H1 (cell line): ENCODE data around the gene UBTD2. TPM values are rescaled to one million over a fixed set of nuclear protein-coding genes. Genes with fewer than 3 reads are reported as not detected.

ENCODE experiments used
- CTCF ChIA-PET: fragments of 300-600 bp; sonication (Branson Sonifier 250); formaldehyde crosslinking; loops from one replicate; lab custom pipeline; 2021; ENCODE audit not compliant: partially characterized antibody; lab: Charles Lee
- POLR2A ChIA-PET: fragments of 300-600 bp; sonication (Branson Sonifier 250); formaldehyde crosslinking; loops from one replicate; lab custom pipeline; 2021; ENCODE audit warnings: inconsistent platforms; ENCODE audit not compliant: partially characterized antibody; lab: Charles Lee
- DNase-seq, 2 experiments: peaks; one replicate each; pipeline versions ENCODE4 v3.0.0 to v3.0.0-alpha.2; 2010 to 2022; ENCODE audit warnings: low spot score in 2 of 2, low read depth in 1 of 2, mixed read lengths in 1 of 2
- FAIRE-seq: peaks from 2 replicates; lab custom pipeline; 2011; peaks lifted over from hg19 to GRCh38; lab: Jason Lieb, UNC
- H2AFZ ChIP-seq: 2 replicates; pipeline ENCODE4 v1.8.1; 2012; ENCODE audit warnings: low read length, inconsistent platforms
- H2AK5ac ChIP-seq: 2 replicates; pipeline ENCODE4 v1.6.1; 2013; ENCODE audit warnings: low read depth, low read length
- H2BK120ac ChIP-seq: replicated peaks from 2 replicates; pipeline ENCODE3; 2013; ENCODE audit warnings: low read depth, low read length, inconsistent platforms
- H2BK12ac ChIP-seq: 2 replicates; pipeline ENCODE4 v1.6.1; 2013; ENCODE audit warnings: low read depth, low read length
- H2BK15ac ChIP-seq: 2 replicates; pipeline ENCODE4 v1.6.1; 2013; ENCODE audit warnings: low read length
- H2BK20ac ChIP-seq: 2 replicates; pipeline ENCODE4 v1.6.1; 2013; ENCODE audit warnings: low read length
- H2BK5ac ChIP-seq: 2 replicates; pipeline ENCODE4 v1.6.1; 2013; ENCODE audit warnings: low read depth, low read length
- H3K14ac ChIP-seq: 2 replicates; pipeline ENCODE4 v1.6.1; 2013; ENCODE audit warnings: inconsistent platforms; ENCODE audit not compliant: insufficient read length
- H3K18ac ChIP-seq: 2 replicates; pipeline ENCODE4 v1.6.1; 2013; ENCODE audit warnings: low read length; ENCODE audit errors: extremely low read depth
- H3K23ac ChIP-seq: 2 replicates; pipeline ENCODE4 v1.6.1; 2013; ENCODE audit warnings: inconsistent platforms; ENCODE audit not compliant: insufficient read length
- H3K23me2 ChIP-seq: 2 replicates; pipeline ENCODE4 v1.6.1; 2013; ENCODE audit warnings: low read depth, low read length
- H3K27ac ChIP-seq: 2 replicates; pipeline ENCODE4 v1.6.1; 2011; ENCODE audit warnings: low read depth, low read length, inconsistent platforms
- H3K27me3 ChIP-seq, 4 experiments: replicated peaks in 1 of 4; 1 replicate in 1 of 4; 2 replicates in 3 of 4; pipeline versions ENCODE4 v1.6.1 to v1.8.1; 2011 to 2013; ENCODE audit warnings: low read length in 3 of 4, mild to moderate bottlenecking in 3 of 4, inconsistent platforms in 2 of 4, mixed read lengths in 2 of 4, moderate library complexity in 1 of 4; ENCODE audit not compliant: control insufficient read depth in 3 of 4, insufficient read depth in 3 of 4; ENCODE audit errors: extremely low read depth in 1 of 4
- H3K36me3 ChIP-seq, 4 experiments: 2 replicates each; pipeline versions ENCODE4 v1.6.1 to v1.8.1; 2011 to 2013; ENCODE audit warnings: mild to moderate bottlenecking in 4 of 4, low read length in 3 of 4, moderate library complexity in 2 of 4, control low read depth in 1 of 4, inconsistent platforms in 1 of 4; ENCODE audit not compliant: insufficient read depth in 4 of 4, control insufficient read depth in 2 of 4
- H3K4ac ChIP-seq: replicated peaks from 2 replicates; pipeline ENCODE3; 2013; ENCODE audit warnings: low read length, low read depth, mixed read lengths, inconsistent platforms; ENCODE audit not compliant: insufficient read length
- H3K4me1 ChIP-seq, 4 experiments: replicated peaks in 1 of 4; 1 replicate in 1 of 4; 2 replicates in 3 of 4; pipeline versions ENCODE4 v1.6.1 to v1.8.1; 2011 to 2013; ENCODE audit warnings: low read length in 3 of 4, inconsistent platforms in 2 of 4, mixed read lengths in 1 of 4; ENCODE audit not compliant: insufficient read depth in 4 of 4, control insufficient read depth in 3 of 4
- H3K4me2 ChIP-seq, 2 experiments: 2 replicates each; pipeline versions ENCODE4 v1.6.1 to v1.8.1; 2011 to 2013; ENCODE audit warnings: low read depth in 2 of 2, low read length in 2 of 2, control low read depth in 1 of 2, inconsistent platforms in 1 of 2, mild to moderate bottlenecking in 1 of 2; ENCODE audit not compliant: insufficient read depth in 1 of 2
- H3K4me3 ChIP-seq, 4 experiments: fragments of 200-600, 300-600 bp in 1 of 4; sonication (generic), shearing (Covaris generic), sonication (Bioruptor Twin) in 1 of 4; 2 replicates each; pipeline versions ENCODE4 v1.5.1 to v1.8.1; 2011 to 2016; ENCODE audit warnings: low read length in 4 of 4, low read depth in 3 of 4, control low read depth in 2 of 4, inconsistent platforms in 2 of 4, mild to moderate bottlenecking in 2 of 4, mixed read lengths in 1 of 4, moderate library complexity in 1 of 4; ENCODE audit not compliant: insufficient read depth in 2 of 4; ENCODE audit errors: extremely low read depth in 1 of 4
- H3K56ac ChIP-seq: replicated peaks from 2 replicates; pipeline ENCODE3; 2013; ENCODE audit warnings: low read depth, mild to moderate bottlenecking, mixed read lengths, low read length, inconsistent platforms; ENCODE audit not compliant: insufficient read length
- H3K79me1 ChIP-seq: 2 replicates; pipeline ENCODE4 v1.6.1; 2013; ENCODE audit warnings: low read depth, low read length, control low read depth
- H3K79me2 ChIP-seq, 2 experiments: 2 replicates each; pipeline versions ENCODE4 v1.6.1 to v1.8.1; 2012 to 2013; ENCODE audit warnings: low read length in 2 of 2, mild to moderate bottlenecking in 2 of 2, inconsistent platforms in 1 of 2; ENCODE audit not compliant: insufficient read depth in 2 of 2, control insufficient read depth in 1 of 2
- H3K9ac ChIP-seq, 4 experiments: replicated peaks in 1 of 4; 1 replicate in 1 of 4; 2 replicates in 3 of 4; pipeline versions ENCODE4 v1.6.1 to v1.8.1; 2011 to 2013; ENCODE audit warnings: low read depth in 3 of 4, low read length in 3 of 4, control low read depth in 2 of 4, mild to moderate bottlenecking in 2 of 4, moderate library complexity in 2 of 4, inconsistent platforms in 1 of 4; ENCODE audit errors: extremely low read depth in 1 of 4
- H3K9me3 ChIP-seq, 2 experiments: 2 replicates each; pipeline versions ENCODE4 v1.6.1 to v1.8.1; 2012 to 2013; ENCODE audit warnings: mild to moderate bottlenecking in 2 of 2, moderate library complexity in 2 of 2, control low read depth in 1 of 2, inconsistent platforms in 1 of 2, low read depth in 1 of 2, low read length in 1 of 2, mixed read lengths in 1 of 2; ENCODE audit not compliant: insufficient read depth in 2 of 2
- H4K20me1 ChIP-seq, 2 experiments: replicated peaks in 1 of 2; 2 replicates each; pipeline versions ENCODE3 to v1.8.1; 2011 to 2013; ENCODE audit warnings: inconsistent platforms in 2 of 2, low read length in 2 of 2, mild to moderate bottlenecking in 1 of 2; ENCODE audit not compliant: insufficient read depth in 2 of 2, control insufficient read depth in 1 of 2
- H4K5ac ChIP-seq: 2 replicates; pipeline ENCODE4 v1.6.1; 2013; ENCODE audit warnings: low read length, low read depth, mixed read lengths, inconsistent platforms; ENCODE audit not compliant: insufficient read length
- H4K8ac ChIP-seq: 2 replicates; pipeline ENCODE4 v1.8.0; 2013; ENCODE audit warnings: mild to moderate bottlenecking, moderate library complexity, low read length, inconsistent platforms; ENCODE audit not compliant: insufficient read depth; ENCODE audit errors: extremely low read depth
- H4K91ac ChIP-seq: replicated peaks from 2 replicates; pipeline ENCODE3; 2013; ENCODE audit warnings: low read length, mixed read lengths, inconsistent platforms; ENCODE audit not compliant: insufficient read length
- BRCA1 ChIP-seq: IDR thresholded peaks from 2 replicates; pipeline ENCODE4 v1.6.1; 2012; ENCODE audit warnings: low read depth, low read length, improper control_type of control experiment
- CEBPB ChIP-seq: IDR thresholded peaks from 2 replicates; pipeline ENCODE4 v1.6.1; 2012; ENCODE audit warnings: low read depth, low read length
- CHD1 ChIP-seq: IDR thresholded peaks from 2 replicates; pipeline ENCODE4 v1.6.1; 2012; ENCODE audit warnings: low read depth, low read length, improper control_type of control experiment
- GTF2F1 ChIP-seq: IDR thresholded peaks from 2 replicates; pipeline ENCODE4 v1.6.1; 2012; ENCODE audit warnings: low read depth, low read length, improper control_type of control experiment, borderline replicate concordance
- JUN ChIP-seq: IDR thresholded peaks from 2 replicates; pipeline ENCODE4 v1.6.1; 2011; ENCODE audit warnings: low read depth, mild to moderate bottlenecking, improper control_type of control experiment, low read length
- POLR2AphosphoS5 ChIP-seq: IDR thresholded peaks from 2 replicates; pipeline ENCODE4 v1.6.1; 2011; ENCODE audit warnings: low read depth, low read length
- RXRA ChIP-seq: IDR thresholded peaks from 2 replicates; pipeline ENCODE4 v1.6.1; 2011; ENCODE audit warnings: low read depth, mild to moderate bottlenecking, low read length, moderate library complexity; ENCODE audit not compliant: insufficient read depth
- TAF7 ChIP-seq: optimal IDR thresholded peaks from 2 replicates; pipeline ENCODE3; 2011; ENCODE audit warnings: low read depth, mild to moderate bottlenecking, inconsistent platforms, low read length, moderate library complexity, borderline replicate concordance
- TBP ChIP-seq: IDR thresholded peaks from 2 replicates; pipeline ENCODE4 v1.6.1; 2011; ENCODE audit warnings: low read depth, low read length, improper control_type of control experiment
- WGBS, 2 experiments: shearing (Covaris generic) in 1 of 2; methylation state at CpG; one replicate each; pipeline versions ENCODE4 v1.1.6 to v1.1.7; 2013 to 2015; ENCODE audit warnings: low lambda C conversion rate in 2 of 2, mixed read lengths in 2 of 2, inconsistent platforms in 1 of 2, low coverage in 1 of 2, missing lambda C conversion rate in 1 of 2; ENCODE audit not compliant: insufficient replicate concordance in 2 of 2, insufficient coverage in 1 of 2, insufficient read length in 1 of 2; ENCODE audit errors: extremely low coverage in 1 of 2, missing lambda C conversion rate in 1 of 2; 5-methylcytosine and 5-hydroxymethylcytosine counted together
- polyA plus RNA-seq, 7 experiments: library from polyadenylated mRNA; depleted of rRNA in 3 of 7; stranded (reverse) in 5 of 7; unstranded in 2 of 7; fragments of >200 nt in 5 of 7; fragments of 200-250 nt in 2 of 7; gene quantifications; 1 replicate in 5 of 7; 2 replicates in 1 of 7; 4 replicates in 1 of 7; pipeline versions ENCODE4 v1.2.1 to v1.2.3, GENCODE V29; 2011 to 2013; ENCODE audit warnings: missing spikeins in 2 of 7, mixed read lengths in 2 of 7
- total RNA-seq: library from RNA; stranded (reverse); fragmentation: NEBNext Ultra II Directional; extraction: Animal tissue kit (Norgen Biotek cat#: 25700); gene quantifications from 2 replicates; pipeline ENCODE4 v1.2.1, GENCODE V29; 2021

Gene UBTD2
- total and polyA plus RNA-seq, 2 of the 8 experiments (the other 6 are each of a cell fraction or from before 2014, with no cell fraction given) = 14.5 to 39.2 TPM

- Histone ChIP-seq H3K27ac (no peak overlapping the region), H4K8ac (no peak overlapping the region), H3K4me1 (peaks cover 0 to 7% (median 0%) of the 10 kb centered on the region in 4 experiments; a peak in 3 of 7 replicates), H3K23me2 (no peaks in the 10 kb centered on the region), H4K5ac (no peak overlapping the region), H3K4ac (no peak overlapping the region), H2BK5ac (no peak overlapping the region), H2AFZ (no peak overlapping the region), H4K91ac (peak overlapping the region; percentile 5), H3K4me3 (peak overlapping the region in 1 of 4 experiments; percentile 90; a peak in 2 of 8 replicates), H2BK15ac (no peak overlapping the region), H3K79me2 (peaks cover 10 to 26% of the 10 kb centered on the region in 2 experiments), H2AK5ac (no peak overlapping the region), H2BK20ac (no peak overlapping the region), H3K79me1 (no peaks in the 10 kb centered on the region), H3K9ac (no peak overlapping the region), H3K56ac (no peak overlapping the region), H3K23ac (no peak overlapping the region), H3K9me3 (no peaks in the 10 kb centered on the region), H4K20me1 (peaks cover 2 to 7% of the 10 kb centered on the region in 2 experiments), H3K36me3 (no peaks in the 10 kb centered on the region), H3K14ac (no peak overlapping the region), H2BK120ac (no peak overlapping the region), H3K18ac (no peak overlapping the region; the same call in 1 of the 2 replicates), H3K4me2 (peak overlapping the region in 1 of 2 experiments; percentile 59; a peak in 1 of 4 replicates), H2BK12ac (no peak overlapping the region), H3K27me3 (no peaks in the 10 kb centered on the region)
- WGBS, 2 experiments = 82% methylated on average over 14 of the region's 15 CpGs; no CpG with 5 or more reads in 1 of the 2 experiments
- ChIA-PET CTCF (interaction anchor here (0.8 to 2.0 kb wide), 10 partner anchors 8 to 228 kb away, joined by 3 to 7 read pairs (median 3); no protein-coding TSS in a partner anchor), POLR2A (interaction anchor here (0.6 to 1.9 kb wide), 5 partner anchors 11 to 871 kb away, joined by 3 to 4 read pairs (median 3); no protein-coding TSS in a partner anchor)
- DNase-seq (no peak), FAIRE-seq (no peak)
- no peak for TF ChIP-seq RXRA
- no peak for TF ChIP-seq TAF7
- TF ChIP-seq CHD1 = no peak
- no peak for TF ChIP-seq GTF2F1
- TF ChIP-seq POLR2AphosphoS5 = no peak
- TF ChIP-seq TBP = no peak
- TF ChIP-seq JUN = no peak
- TF ChIP-seq BRCA1 = no peak
- TF ChIP-seq CEBPB = no peak
These were observed 1.9 kb upstream of the UBTD2 start for GRCh38 chr5:172285226-172286143.
